ENCODE measurements around the gene VAMP5. TPM values are rescaled to one million over a fixed set of nuclear protein-coding genes. Genes with fewer than 3 reads are reported as not detected.

VAMP5 gene
- total RNA-seq, 1 donor from 2014 or later = 17.1 TPM

DNA sequence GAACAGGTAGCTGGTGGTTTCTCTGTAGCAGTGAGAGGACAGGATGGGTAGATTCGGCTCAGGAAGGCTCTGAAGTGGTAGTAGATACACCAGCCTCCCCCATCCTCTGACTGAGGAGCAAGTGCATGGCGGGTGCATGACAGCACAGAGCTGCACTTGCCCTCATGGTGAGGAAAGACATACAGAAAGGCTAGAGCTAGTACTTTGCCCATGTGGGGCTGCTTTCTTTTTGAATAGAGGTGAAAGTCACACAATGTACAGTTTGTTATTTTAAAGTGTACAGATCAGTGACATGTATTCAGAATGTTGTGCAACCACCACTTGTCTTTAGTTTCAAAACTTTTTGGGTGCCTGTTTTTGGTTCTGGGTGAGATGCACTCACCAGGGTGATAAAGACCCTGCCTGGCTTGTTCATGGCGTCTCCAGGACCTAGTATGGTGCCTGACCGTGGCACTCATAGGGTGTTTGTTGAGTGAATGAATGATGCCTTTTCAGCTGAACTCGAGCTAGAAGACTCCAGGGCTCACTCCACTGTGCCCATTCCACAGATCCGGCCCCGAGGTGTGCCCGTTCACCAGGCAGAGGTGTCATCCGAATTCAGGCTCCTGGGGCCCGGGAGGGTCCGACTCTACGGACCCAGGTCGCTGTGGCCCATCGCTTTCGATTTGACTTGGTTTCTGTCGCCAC, 421 bp upstream of the VAMP5 start:
- H3K9ac ChIP-seq (ENCODE audit: low read length) = peak overlapping the region; percentile 75
- H3K9me3 ChIP-seq (ENCODE audit: insufficient read depth, low read depth, low read length) = no peaks in the 10 kb centered on the region
- no peak for TF ChIP-seq EZH2 (IDR thresholded peaks at IDR 0.05; ENCODE audit: insufficient read depth, low read length)
- TF ChIP-seq, protein P1, sequence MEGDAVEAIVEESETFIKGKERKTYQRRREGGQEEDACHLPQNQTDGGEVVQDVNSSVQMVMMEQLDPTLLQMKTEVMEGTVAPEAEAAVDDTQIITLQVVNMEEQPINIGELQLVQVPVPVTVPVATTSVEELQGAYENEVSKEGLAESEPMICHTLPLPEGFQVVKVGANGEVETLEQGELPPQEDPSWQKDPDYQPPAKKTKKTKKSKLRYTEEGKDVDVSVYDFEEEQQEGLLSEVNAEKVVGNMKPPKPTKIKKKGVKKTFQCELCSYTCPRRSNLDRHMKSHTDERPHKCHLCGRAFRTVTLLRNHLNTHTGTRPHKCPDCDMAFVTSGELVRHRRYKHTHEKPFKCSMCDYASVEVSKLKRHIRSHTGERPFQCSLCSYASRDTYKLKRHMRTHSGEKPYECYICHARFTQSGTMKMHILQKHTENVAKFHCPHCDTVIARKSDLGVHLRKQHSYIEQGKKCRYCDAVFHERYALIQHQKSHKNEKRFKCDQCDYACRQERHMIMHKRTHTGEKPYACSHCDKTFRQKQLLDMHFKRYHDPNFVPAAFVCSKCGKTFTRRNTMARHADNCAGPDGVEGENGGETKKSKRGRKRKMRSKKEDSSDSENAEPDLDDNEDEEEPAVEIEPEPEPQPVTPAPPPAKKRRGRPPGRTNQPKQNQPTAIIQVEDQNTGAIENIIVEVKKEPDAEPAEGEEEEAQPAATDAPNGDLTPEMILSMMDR (IDR thresholded peaks at IDR 0.05; ENCODE audit: insufficient read depth, low read depth, low read length) = no peak
- no peak for FAIRE-seq
- no peaks in the 10 kb centered on the region for H4K20me1 ChIP-seq (ENCODE audit: insufficient read depth, low read length)
- Mint-ChIP-seq H3K27me3 (ENCODE audit: low read depth, unreplicated experiment) (peaks cover 7% of the 10 kb centered on the region), H3K9me3 (ENCODE audit: unreplicated experiment) (no peaks in the 10 kb centered on the region), H3K36me3 (ENCODE audit: low read depth, unreplicated experiment) (peaks cover 7% of the 10 kb centered on the region), H3K27ac (ENCODE audit: unreplicated experiment) (no peak overlapping the region), H3K4me3 (ENCODE audit: unreplicated experiment) (no peak overlapping the region), H3K4me1 (ENCODE audit: low read depth, unreplicated experiment) (peaks cover 37% of the 10 kb centered on the region)
- H3K4me2 ChIP-seq (ENCODE audit: low read length) = peak overlapping the region; percentile 92
- peak overlapping the region; percentile 55 for H3K4me3 ChIP-seq (ENCODE audit: insufficient read depth, low read depth, low read length)
- H3K27ac ChIP-seq (ENCODE audit: low read depth, low read length) = no peak overlapping the region
- peak overlapping the region; percentile 69 for H2AFZ ChIP-seq (ENCODE audit: low read depth, low read length)
- DNase-seq (ENCODE audit: low read depth) = no peak
- H3K27me3 ChIP-seq (ENCODE audit: insufficient read depth, low read length) = no peaks in the 10 kb centered on the region
- peaks cover 2% of the 10 kb centered on the region for H3K79me2 ChIP-seq (ENCODE audit: insufficient read depth, low read length)
- H3K36me3 ChIP-seq (ENCODE audit: insufficient read depth, low read length) = no peaks in the 10 kb centered on the region
- peaks cover 21% of the 10 kb centered on the region for H3K4me1 ChIP-seq (ENCODE audit: insufficient read depth, low read length)

GRCh38 chr2:85584857-85585780, 888 bp downstream of the VAMP5 start:
- H3K9me3 ChIP-seq (ENCODE audit: insufficient read depth, low read depth, low read length) = no peaks in the 10 kb centered on the region
- H2AFZ ChIP-seq (ENCODE audit: low read depth, low read length) = peak overlapping the region; percentile 82
- TF ChIP-seq EZH2 (IDR thresholded peaks at IDR 0.05; ENCODE audit: insufficient read depth, low read length) = no peak
- TF ChIP-seq, protein P1 (IDR thresholded peaks at IDR 0.05; ENCODE audit: insufficient read depth, low read depth, low read length) = no peak
- peak overlapping the region; percentile 75 for H3K9ac ChIP-seq (ENCODE audit: low read length)
- H3K4me3 ChIP-seq (ENCODE audit: insufficient read depth, low read depth, low read length) = peak overlapping the region; percentile 55
- H3K27ac ChIP-seq (ENCODE audit: low read depth, low read length) = peak overlapping the region; percentile 64
- Mint-ChIP-seq H3K4me3 (ENCODE audit: unreplicated experiment) (peak overlapping the region; percentile 55), H3K27me3 (ENCODE audit: low read depth, unreplicated experiment) (peaks cover 7% of the 10 kb centered on the region), H3K9me3 (ENCODE audit: unreplicated experiment) (no peaks in the 10 kb centered on the region), H3K36me3 (ENCODE audit: low read depth, unreplicated experiment) (peaks cover 7% of the 10 kb centered on the region), H3K4me1 (ENCODE audit: low read depth, unreplicated experiment) (peaks cover 36% of the 10 kb centered on the region), H3K27ac (ENCODE audit: unreplicated experiment) (peak overlapping the region; percentile 21)
- no peaks in the 10 kb centered on the region for H3K36me3 ChIP-seq (ENCODE audit: insufficient read depth, low read length)
- H3K27me3 ChIP-seq (ENCODE audit: insufficient read depth, low read length) = no peaks in the 10 kb centered on the region
- FAIRE-seq (no peak), DNase-seq (ENCODE audit: low read depth) (peak; percentile 58)
- peaks cover 22% of the 10 kb centered on the region for H3K4me1 ChIP-seq (ENCODE audit: insufficient read depth, low read length)
- H3K4me2 ChIP-seq (ENCODE audit: low read length) = peak overlapping the region; percentile 92
- no peaks in the 10 kb centered on the region for H4K20me1 ChIP-seq (ENCODE audit: insufficient read depth, low read length)
- H3K79me2 ChIP-seq (ENCODE audit: insufficient read depth, low read length) = peaks cover 2% of the 10 kb centered on the region

Data from astrocyte (in vitro differentiated cells and primary cell).